Mucosa of descending colon (tissue), 3 donors: ENCODE results near the gene DIRAS2. TPM values are rescaled to one million over a fixed set of nuclear protein-coding genes. Genes with fewer than 3 reads are reported as not detected.

Experiments used
- ATAC-seq: fragments of 200-7000 bp; cut with Tn5 transposase; one replicate; pipeline ENCODE4 v1.9.1; 2020; ENCODE audit warnings: mild to moderate bottlenecking, moderate library complexity
- DNase-seq, 3 donors: peaks; one replicate each; pipeline ENCODE4 v3.0.0-alpha.2; 2020
- H3K36me3 ChIP-seq: fragments of 200-600 bp; one replicate; pipeline ENCODE4 v1.8.0; 2021; ENCODE audit warnings: low read depth, mild to moderate bottlenecking
- H3K4me1 ChIP-seq: fragments of 200-600 bp; one replicate; pipeline ENCODE4 v1.8.0; 2021; ENCODE audit warnings: low read depth, mild to moderate bottlenecking
- H3K4me3 ChIP-seq: fragments of 200-600 bp; one replicate; pipeline ENCODE4 v1.8.0; 2021; ENCODE audit warnings: mild to moderate bottlenecking
- H3K9me3 ChIP-seq: fragments of 200-600 bp; one replicate; pipeline ENCODE4 v1.8.0; 2021; ENCODE audit warnings: mild to moderate bottlenecking
- intact Hi-C, 2 donors: fragments of 100-400 bp; cut with DNase I in 1 of 2; cut with micrococcal nuclease in 1 of 2; formaldehyde crosslinking; loops; one replicate each; pipeline versions ENCODE4 v1.11.0 to v1.11.1; 2022; cut with DNase I, micrococcal nuclease
- total RNA-seq, 3 donors: library from RNA; stranded (reverse); fragmentation: NEBNext Ultra II Directional in 2 of 3; extraction: Animal tissue kit (Norgen Biotek cat#: 25700) in 2 of 3; gene quantifications; one replicate each; pipeline versions ENCODE4 v1.2.1 to v1.2.4, GENCODE V29; 2021 to 2023
- TF ChIP-seq, protein P1 (sequence below): fragments of 200-600 bp; IDR thresholded peaks from one replicate; pipeline ENCODE4 v1.8.0; 2022; ENCODE audit warnings: antibody characterized with exemption, mild to moderate bottlenecking
- donor health status: DM: no; HTN: no; CAD: no; lungs with moderate emphysema.
- donor health status: DM: no; HTN: no; CAD: no.
- donor health status: DM: no; HTN: yes; CAD: no.

DIRAS2 gene
- total RNA-seq, 3 donors from 2014 or later, result 0.07 to 1.4 (median 0.12) TPM

DNA sequence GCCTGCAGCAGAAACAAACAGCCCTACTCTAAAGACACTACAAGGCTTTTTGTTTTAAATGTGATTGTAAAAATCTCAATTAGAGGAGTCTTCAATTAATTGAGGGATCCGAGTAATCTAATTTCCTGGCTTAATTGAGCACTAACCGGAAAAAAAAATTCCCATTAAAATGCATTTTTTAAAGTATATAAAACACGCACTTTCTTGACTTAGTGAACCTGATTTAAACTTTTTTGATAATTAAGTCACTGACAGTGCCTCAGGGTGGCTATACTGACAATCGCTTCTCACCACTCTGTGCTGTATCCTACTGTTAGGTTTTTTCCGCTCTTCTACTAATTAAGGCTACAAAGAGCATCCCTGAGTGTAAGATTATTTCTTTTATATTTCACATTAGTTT is 44.4 kb downstream of the DIRAS2 start:
- intact Hi-C loops, result no loop called here
- DNase-seq (no peak), ATAC-seq (no peak)
- TF ChIP-seq, protein P1, sequence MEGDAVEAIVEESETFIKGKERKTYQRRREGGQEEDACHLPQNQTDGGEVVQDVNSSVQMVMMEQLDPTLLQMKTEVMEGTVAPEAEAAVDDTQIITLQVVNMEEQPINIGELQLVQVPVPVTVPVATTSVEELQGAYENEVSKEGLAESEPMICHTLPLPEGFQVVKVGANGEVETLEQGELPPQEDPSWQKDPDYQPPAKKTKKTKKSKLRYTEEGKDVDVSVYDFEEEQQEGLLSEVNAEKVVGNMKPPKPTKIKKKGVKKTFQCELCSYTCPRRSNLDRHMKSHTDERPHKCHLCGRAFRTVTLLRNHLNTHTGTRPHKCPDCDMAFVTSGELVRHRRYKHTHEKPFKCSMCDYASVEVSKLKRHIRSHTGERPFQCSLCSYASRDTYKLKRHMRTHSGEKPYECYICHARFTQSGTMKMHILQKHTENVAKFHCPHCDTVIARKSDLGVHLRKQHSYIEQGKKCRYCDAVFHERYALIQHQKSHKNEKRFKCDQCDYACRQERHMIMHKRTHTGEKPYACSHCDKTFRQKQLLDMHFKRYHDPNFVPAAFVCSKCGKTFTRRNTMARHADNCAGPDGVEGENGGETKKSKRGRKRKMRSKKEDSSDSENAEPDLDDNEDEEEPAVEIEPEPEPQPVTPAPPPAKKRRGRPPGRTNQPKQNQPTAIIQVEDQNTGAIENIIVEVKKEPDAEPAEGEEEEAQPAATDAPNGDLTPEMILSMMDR, result no peak
- H3K9me3 ChIP-seq, result no peaks in the 10 kb centered on the region
- no peaks in the 10 kb centered on the region for H3K36me3 ChIP-seq
- no peaks in the 10 kb centered on the region for H3K4me1 ChIP-seq
- H3K4me3 ChIP-seq, result no peak overlapping the region

DNA sequence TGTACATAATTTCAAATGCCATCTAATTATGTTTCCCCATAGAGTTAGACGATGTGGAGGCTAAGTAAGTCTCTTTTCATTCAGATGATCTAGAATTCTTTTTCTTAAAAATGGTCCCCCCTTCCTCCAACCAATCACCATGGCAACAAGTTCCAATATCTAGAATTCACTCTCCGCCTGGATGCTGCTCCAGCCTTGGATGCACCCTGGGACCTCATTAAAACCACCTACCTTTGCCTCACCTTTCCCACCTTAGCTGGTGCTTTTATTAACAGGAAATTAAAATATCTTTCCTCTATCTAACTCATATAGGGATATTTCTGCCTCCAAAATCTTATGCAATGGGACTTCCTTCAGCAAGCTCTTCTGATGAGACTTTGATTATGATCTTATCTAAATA is 49.0 kb downstream of the DIRAS2 start:
- H3K4me1 ChIP-seq, result no peaks in the 10 kb centered on the region
- no peaks in the 10 kb centered on the region for H3K36me3 ChIP-seq
- TF ChIP-seq, protein P1, result no peak
- no peak for ATAC-seq
- no peaks in the 10 kb centered on the region for H3K9me3 ChIP-seq
- intact Hi-C loops, result no loop called here
- H3K4me3 ChIP-seq, result no peak overlapping the region
- DNase-seq, result no peak

DNA sequence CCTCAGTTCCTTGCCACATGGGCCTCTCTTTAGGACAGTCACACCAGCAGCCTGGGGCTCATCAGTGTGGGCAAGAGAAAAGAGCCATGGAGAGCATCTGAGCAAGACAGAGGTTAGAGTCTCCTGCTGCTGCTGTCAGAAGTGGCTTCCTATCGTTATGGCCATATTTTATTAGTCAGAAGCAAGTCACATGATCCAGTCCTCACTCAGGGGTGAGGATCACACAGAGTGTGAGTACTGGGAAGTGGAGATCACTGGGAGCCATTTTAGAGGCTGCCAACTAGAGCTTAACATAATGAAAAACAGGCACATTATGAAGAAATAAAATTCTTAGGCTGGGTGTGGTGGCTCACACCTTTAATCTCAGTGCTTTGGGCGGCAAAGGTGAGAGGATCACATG is 62.0 kb downstream of the DIRAS2 start:
- ATAC-seq, result no peak

DNA sequence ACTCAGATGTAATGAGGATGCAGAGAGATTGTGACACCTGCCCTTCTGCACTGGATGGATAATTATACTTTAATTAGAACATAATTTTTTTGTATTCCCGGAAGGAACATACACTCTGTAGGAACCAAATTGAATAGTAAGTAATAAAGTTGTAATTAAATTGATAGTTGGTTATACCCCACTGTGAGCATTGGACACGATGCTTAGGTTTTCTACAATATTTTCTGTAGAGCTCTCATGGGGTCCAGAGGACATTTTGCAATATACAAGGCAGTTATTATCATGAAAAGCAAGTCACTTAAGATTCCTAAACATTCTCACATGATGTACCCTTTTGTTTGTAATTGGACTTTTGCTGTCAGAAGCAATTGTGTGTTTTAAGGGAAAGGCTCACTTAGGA is 63.4 kb downstream of the DIRAS2 start:
- Histone ChIP-seq H3K4me1 (no peaks in the 10 kb centered on the region), H3K9me3 (no peaks in the 10 kb centered on the region), H3K4me3 (no peak overlapping the region), H3K36me3 (no peaks in the 10 kb centered on the region)
- TF ChIP-seq, protein P1, result no peak
- intact Hi-C loops, result no loop called here
- DNase-seq (no peak), ATAC-seq (no peak)

More for the DNA sequence above, 62.0 kb downstream of the DIRAS2 start:
- H3K9me3 ChIP-seq, result no peaks in the 10 kb centered on the region
- H3K4me1 ChIP-seq, result no peaks in the 10 kb centered on the region
- no peak for DNase-seq
- intact Hi-C loops, result no loop called here
- no peaks in the 10 kb centered on the region for H3K36me3 ChIP-seq
- TF ChIP-seq, protein P1, result no peak
- H3K4me3 ChIP-seq, result no peak overlapping the region

DNA sequence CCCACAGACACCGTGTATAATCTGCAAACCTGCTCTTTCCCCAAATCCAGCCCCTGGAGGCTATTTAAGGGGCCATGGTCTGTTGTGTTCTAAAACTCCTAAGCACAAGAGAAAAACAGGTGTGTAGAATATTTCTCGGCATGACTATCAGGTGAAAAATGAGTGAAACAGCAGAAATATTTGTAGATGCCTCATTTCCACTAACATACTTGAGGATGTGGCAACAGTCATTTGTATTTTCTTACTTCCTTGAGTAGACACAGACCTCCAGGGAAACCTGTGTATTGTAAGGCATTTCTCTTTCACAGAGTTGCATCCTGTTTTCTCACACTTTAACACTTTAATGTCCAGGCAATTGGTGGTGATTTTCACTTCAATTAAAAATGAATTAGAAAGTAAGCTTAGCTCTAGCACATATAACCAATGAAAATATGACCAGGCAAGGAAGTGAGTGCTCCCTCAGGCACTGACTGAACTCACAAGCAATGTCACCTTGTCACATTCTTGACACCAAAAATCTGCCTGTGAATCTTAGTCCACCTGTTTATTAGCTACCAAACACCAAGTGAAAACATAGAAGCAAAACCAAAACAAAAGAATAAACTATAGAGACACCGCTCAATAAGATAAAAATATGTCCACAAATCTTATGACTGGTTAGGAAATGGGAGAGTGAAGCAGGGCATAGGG is 64.4 kb downstream of the DIRAS2 start:
- ATAC-seq (no peak), DNase-seq (no peak)
- Histone ChIP-seq H3K4me3 (no peak overlapping the region), H3K9me3 (no peaks in the 10 kb centered on the region), H3K36me3 (no peaks in the 10 kb centered on the region), H3K4me1 (no peaks in the 10 kb centered on the region)
- TF ChIP-seq, protein P1, result no peak
- intact Hi-C loops, result no loop called here
